Parathyroid adenoma (tissue), 2 donors: ENCODE data around the gene GPR65.

ENCODE experiments used
- H2AFZ ChIP-seq: fragments of 300-600 bp; sonication (generic); one replicate; pipeline ENCODE4 v1.7.0; 2017; ENCODE audit warnings: antibody characterized with exemption, mild to moderate bottlenecking
- H3K27ac ChIP-seq: fragments of 300-600 bp; sonication (generic); one replicate; pipeline ENCODE4 v1.7.0; 2017
- H3K27me3 ChIP-seq: fragments of 300-600 bp; sonication (generic); one replicate; pipeline ENCODE4 v1.7.0; 2017; ENCODE audit warnings: low read length; ENCODE audit not compliant: control insufficient read depth, insufficient read depth
- H3K36me3 ChIP-seq: fragments of 300-600 bp; sonication (generic); one replicate; pipeline ENCODE4 v1.7.0; 2017; ENCODE audit warnings: low read length; ENCODE audit not compliant: control insufficient read depth, insufficient read depth
- H3K4me1 ChIP-seq: fragments of 300-600 bp; sonication (generic); one replicate; pipeline ENCODE4 v1.7.0; 2017; ENCODE audit warnings: control low read depth
- H3K4me2 ChIP-seq: fragments of 300-600 bp; sonication (generic); one replicate; pipeline ENCODE4 v1.7.0; 2017; ENCODE audit warnings: low read length
- H3K4me3 ChIP-seq: fragments of 300-600 bp; sonication (generic); one replicate; pipeline ENCODE4 v1.7.0; 2017; ENCODE audit warnings: low read depth, low read length
- H3K79me2 ChIP-seq: fragments of 300-600 bp; sonication (generic); one replicate; pipeline ENCODE4 v1.7.0; 2017; ENCODE audit warnings: control low read depth
- H3K9ac ChIP-seq: fragments of 300-600 bp; sonication (generic); one replicate; pipeline ENCODE4 v1.7.0; 2017; ENCODE audit warnings: mild to moderate bottlenecking
- H3K9me3 ChIP-seq: fragments of 300-600 bp; sonication (generic); one replicate; pipeline ENCODE4 v1.7.0; 2017; ENCODE audit warnings: low read length; ENCODE audit not compliant: control insufficient read depth
- TF ChIP-seq, protein P1 (sequence below): fragments of 300-600 bp; sonication (generic); IDR thresholded peaks from one replicate; pipeline ENCODE4 v1.7.0; 2017; ENCODE audit warnings: antibody characterized with exemption, mild to moderate bottlenecking
- donor health status: primary hyperparathyroidism.

GPR65 gene

DNA sequence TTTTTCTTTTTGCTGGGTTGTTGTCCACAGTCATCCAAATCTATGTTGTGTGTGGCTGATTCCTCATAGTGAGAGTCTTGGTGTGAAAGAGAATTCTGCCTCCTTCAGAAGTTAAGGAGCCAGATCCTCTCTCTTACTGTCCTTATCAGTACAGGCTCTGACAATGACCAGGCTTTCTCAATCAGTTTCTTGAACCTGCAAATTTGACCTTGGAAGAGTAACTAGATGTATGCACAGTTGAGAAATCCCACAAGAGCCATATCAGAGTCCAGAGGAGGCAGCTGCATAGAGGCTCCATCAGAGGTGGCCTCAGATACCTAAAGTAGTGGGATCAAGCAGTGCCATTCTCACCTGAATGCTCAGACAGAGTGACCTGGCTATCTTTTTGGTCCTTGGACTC, 6.5 kb upstream of the GPR65 start:
- no peak overlapping the region for H3K4me2 ChIP-seq
- H3K4me3 ChIP-seq = no peak overlapping the region
- TF ChIP-seq, protein P1, sequence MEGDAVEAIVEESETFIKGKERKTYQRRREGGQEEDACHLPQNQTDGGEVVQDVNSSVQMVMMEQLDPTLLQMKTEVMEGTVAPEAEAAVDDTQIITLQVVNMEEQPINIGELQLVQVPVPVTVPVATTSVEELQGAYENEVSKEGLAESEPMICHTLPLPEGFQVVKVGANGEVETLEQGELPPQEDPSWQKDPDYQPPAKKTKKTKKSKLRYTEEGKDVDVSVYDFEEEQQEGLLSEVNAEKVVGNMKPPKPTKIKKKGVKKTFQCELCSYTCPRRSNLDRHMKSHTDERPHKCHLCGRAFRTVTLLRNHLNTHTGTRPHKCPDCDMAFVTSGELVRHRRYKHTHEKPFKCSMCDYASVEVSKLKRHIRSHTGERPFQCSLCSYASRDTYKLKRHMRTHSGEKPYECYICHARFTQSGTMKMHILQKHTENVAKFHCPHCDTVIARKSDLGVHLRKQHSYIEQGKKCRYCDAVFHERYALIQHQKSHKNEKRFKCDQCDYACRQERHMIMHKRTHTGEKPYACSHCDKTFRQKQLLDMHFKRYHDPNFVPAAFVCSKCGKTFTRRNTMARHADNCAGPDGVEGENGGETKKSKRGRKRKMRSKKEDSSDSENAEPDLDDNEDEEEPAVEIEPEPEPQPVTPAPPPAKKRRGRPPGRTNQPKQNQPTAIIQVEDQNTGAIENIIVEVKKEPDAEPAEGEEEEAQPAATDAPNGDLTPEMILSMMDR = no peak
- H3K27ac ChIP-seq = no peak overlapping the region
- H3K36me3 ChIP-seq = no peaks in the 10 kb centered on the region
- H3K9ac ChIP-seq = no peak overlapping the region
- peaks cover 6% of the 10 kb centered on the region for H3K4me1 ChIP-seq
- H3K79me2 ChIP-seq = no peaks in the 10 kb centered on the region
- H3K9me3 ChIP-seq = no peaks in the 10 kb centered on the region
- no peaks in the 10 kb centered on the region for H3K27me3 ChIP-seq
- H2AFZ ChIP-seq = no peak overlapping the region

DNA sequence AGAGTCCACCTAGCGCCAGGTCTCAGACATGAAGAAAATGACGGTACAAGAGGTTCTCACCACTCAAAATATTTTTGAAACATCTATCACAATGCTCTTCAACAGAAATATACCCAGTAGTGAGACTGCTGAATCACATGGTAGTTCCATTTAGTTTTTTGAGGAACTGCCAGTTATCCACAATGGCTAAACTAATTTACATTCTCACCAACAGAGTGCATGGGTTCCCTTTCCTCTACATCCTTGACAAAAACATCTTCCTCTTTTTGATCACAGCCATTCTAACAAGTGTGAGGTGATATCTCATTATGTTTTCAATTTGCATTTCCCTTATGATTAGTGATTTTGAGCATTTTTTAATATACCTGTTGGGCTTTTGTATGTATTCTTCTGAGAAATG, 5.7 kb upstream of the GPR65 start:
- H3K9me3 ChIP-seq = no peaks in the 10 kb centered on the region

DNA sequence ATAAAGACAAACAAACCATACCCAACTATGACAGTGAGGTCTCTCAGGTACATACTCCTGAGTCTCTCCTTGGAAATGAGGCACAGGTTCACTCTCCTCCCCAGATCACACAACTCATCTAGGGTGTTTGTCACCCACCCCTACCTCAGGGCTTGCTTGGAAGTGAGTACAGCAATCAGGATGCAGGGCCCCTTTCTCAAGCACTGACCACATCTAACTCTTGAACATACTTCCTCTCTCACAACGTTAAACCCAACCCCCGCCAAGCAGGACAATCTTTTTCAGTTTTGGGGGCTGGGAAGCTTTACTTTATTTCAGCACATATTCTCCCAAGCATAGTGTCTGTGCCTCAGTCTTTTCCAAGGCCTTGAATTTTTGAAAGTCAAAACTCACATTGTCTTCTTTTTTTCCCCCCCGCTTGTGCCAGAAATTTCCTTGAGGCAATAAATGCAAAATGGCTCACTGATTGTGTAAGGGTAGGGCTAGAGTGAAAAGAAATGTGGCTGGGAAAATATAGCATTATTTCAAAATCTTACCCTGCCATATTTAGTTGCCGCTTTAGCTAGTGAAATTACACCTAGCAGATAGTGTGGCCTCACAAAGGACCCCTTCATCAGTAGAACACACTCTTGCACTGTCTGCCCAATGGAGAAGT, 2.4 kb upstream of the GPR65 start:
- Histone ChIP-seq H3K4me1 (no peaks in the 10 kb centered on the region), H3K27ac (no peak overlapping the region), H3K79me2 (no peaks in the 10 kb centered on the region), H3K9ac (no peak overlapping the region), H2AFZ (no peak overlapping the region), H3K9me3 (no peaks in the 10 kb centered on the region), H3K36me3 (no peaks in the 10 kb centered on the region), H3K4me3 (no peak overlapping the region), H3K4me2 (no peak overlapping the region), H3K27me3 (no peaks in the 10 kb centered on the region)
- TF ChIP-seq, protein P1 = no peak

More for the DNA sequence above, 5.7 kb upstream of the GPR65 start:
- Histone ChIP-seq H3K36me3 (no peaks in the 10 kb centered on the region), H3K4me1 (no peaks in the 10 kb centered on the region), H2AFZ (no peak overlapping the region), H3K27me3 (no peaks in the 10 kb centered on the region), H3K79me2 (no peaks in the 10 kb centered on the region), H3K9ac (no peak overlapping the region), H3K4me3 (no peak overlapping the region), H3K27ac (no peak overlapping the region), H3K4me2 (no peak overlapping the region)
- TF ChIP-seq, protein P1 = no peak

DNA sequence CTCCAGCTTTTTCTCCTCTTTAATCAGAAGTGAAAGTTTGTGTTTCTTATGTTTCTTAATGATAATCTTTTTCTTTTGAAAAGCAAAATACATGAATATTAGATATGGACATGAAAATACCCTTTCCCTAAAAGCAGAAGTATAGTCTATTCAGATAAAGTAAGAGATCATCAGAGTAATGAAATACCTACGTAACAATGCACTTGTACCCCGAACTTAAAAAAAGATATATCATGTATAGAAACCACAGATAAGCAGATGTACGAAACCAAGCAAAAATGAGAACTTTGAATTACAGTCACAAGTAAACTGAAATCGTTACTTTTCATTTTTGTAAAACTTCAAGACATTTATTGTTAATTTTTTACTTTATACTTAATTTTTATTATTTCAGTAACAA, 1.5 kb upstream of the GPR65 start:
- Histone ChIP-seq H3K9me3 (no peaks in the 10 kb centered on the region), H3K9ac (no peak overlapping the region), H3K4me3 (no peak overlapping the region), H2AFZ (no peak overlapping the region), H3K27me3 (no peaks in the 10 kb centered on the region), H3K4me1 (no peaks in the 10 kb centered on the region), H3K36me3 (no peaks in the 10 kb centered on the region), H3K79me2 (no peaks in the 10 kb centered on the region), H3K27ac (no peak overlapping the region), H3K4me2 (no peak overlapping the region)
- TF ChIP-seq, protein P1 = no peak

DNA sequence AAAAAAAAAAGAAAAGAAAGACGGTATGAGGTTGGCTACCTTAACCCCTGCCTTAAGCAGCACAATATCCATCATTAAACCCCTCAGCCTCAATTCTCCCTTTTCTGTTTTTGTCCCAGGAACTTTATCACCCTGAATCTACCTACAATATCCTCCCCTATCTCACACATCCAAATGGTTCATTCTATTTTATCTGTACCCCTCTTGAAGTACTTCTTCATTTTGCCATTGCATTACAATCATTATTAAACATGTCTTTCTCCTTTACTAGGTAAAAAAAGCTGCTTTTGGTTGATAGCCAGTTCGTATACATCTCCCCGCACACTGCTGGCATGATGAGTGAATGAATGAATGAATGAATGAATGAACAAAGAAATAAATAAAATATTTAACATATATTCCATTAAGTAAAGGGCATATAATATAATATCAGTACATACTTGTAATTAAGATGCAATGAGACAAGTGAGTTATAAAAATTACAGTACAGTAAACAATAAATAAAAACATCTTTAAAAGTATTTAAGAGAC, 364 bp upstream of the GPR65 start:
- no peak overlapping the region for H3K4me2 ChIP-seq
- no peaks in the 10 kb centered on the region for H3K9me3 ChIP-seq
- no peak overlapping the region for H2AFZ ChIP-seq
- no peaks in the 10 kb centered on the region for H3K79me2 ChIP-seq
- no peak overlapping the region for H3K4me3 ChIP-seq
- H3K36me3 ChIP-seq = no peaks in the 10 kb centered on the region
- H3K27me3 ChIP-seq = no peaks in the 10 kb centered on the region
- TF ChIP-seq, protein P1 = no peak
- no peak overlapping the region for H3K27ac ChIP-seq
- H3K4me1 ChIP-seq = no peaks in the 10 kb centered on the region
- H3K9ac ChIP-seq = no peak overlapping the region
